Measurements from ENCODE around the gene ZNF141. TPM values are rescaled to one million over a fixed set of nuclear protein-coding genes. Genes with fewer than 3 reads are reported as not detected.

The ZNF141 gene
- polyA plus RNA-seq, 2 of the 4 experiments (the other 2 are of a cell fraction) = 4.9 to 5.0 TPM

- 32% methylated on average over 3 of the region's 3 CpGs for WGBS (ENCODE audit: missing lambda C conversion rate)
- POLR2A ChIA-PET = no interaction called here
- H3K4me1 ChIP-seq = no peaks in the 10 kb centered on the region
- ATAC-seq (no peak), FAIRE-seq (no peak), DNase-seq (ENCODE audit: low read depth in 1 of 2, low spot score in 1 of 2) (no peak)
- H3K9me3 ChIP-seq = no peaks in the 10 kb centered on the region; the same call in 2 of the 3 replicates
- TF ChIP-seq KDM1A (IDR thresholded peaks at IDR 0.05; ENCODE audit: low read depth) (no peak), RCOR1 (IDR thresholded peaks at IDR 0.05; ENCODE audit: low read depth, low read length) (no peak), ESRRA (IDR thresholded peaks at IDR 0.05; ENCODE audit: borderline replicate concordance, low read length) (no peak), NFE2L2 (conservative IDR thresholded peaks at IDR 0.05; ENCODE audit: low read length) (no peak), FOXS1 (CRISPR knock-in tag; IDR thresholded peaks at IDR 0.05) (no peak), ATOH8 (CRISPR knock-in tag; IDR thresholded peaks at IDR 0.05; ENCODE audit: low read depth) (no peak), TP53 (CRISPR knock-in tag; IDR thresholded peaks at IDR 0.05) (no peak), CHD2 (IDR thresholded peaks at IDR 0.05; ENCODE audit: low read length, partially characterized antibody) (no peak), PBX3 (IDR thresholded peaks at IDR 0.05) (no peak), EP300 (IDR thresholded peaks at IDR 0.05) (no peak), RARB (CRISPR knock-in tag; IDR thresholded peaks at IDR 0.05) (no peak), REST (IDR thresholded peaks at IDR 0.05) (no peak), MYC (IDR thresholded peaks at IDR 0.05; ENCODE audit: borderline replicate concordance, low read length) (no peak)
- H3K4me2 ChIP-seq = no peak overlapping the region
- no peak overlapping the region for H3K27ac ChIP-seq
- CTCF ChIA-PET = no interaction called here
- no peak overlapping the region for H3K4me3 ChIP-seq
Observed at GRCh38 chr4:306551-306961, 31.1 kb upstream of the ZNF141 start.

GRCh38 chr4:309807-310206 lies 27.8 kb upstream of the ZNF141 start:
- Histone ChIP-seq H3K4me3 (no peak overlapping the region), H3K4me2 (no peak overlapping the region), H3K27ac (no peak overlapping the region), H3K9me3 (no peaks in the 10 kb centered on the region; the same call in 2 of the 3 replicates), H3K4me1 (no peaks in the 10 kb centered on the region)
- ATAC-seq = no peak
- TF ChIP-seq KDM5A (IDR thresholded peaks at IDR 0.05) (no peak), CBX2 (IDR thresholded peaks at IDR 0.05; ENCODE audit: borderline replicate concordance, low read depth) (no peak), FOSB (CRISPR knock-in tag; IDR thresholded peaks at IDR 0.05) (no peak), POLR2AphosphoS2 (conservative IDR thresholded peaks at IDR 0.05; ENCODE audit: low read length) (no peak), JUNB (IDR thresholded peaks at IDR 0.05) (no peak), USF2 (IDR thresholded peaks at IDR 0.05) (no peak), MAFK (IDR thresholded peaks at IDR 0.05; ENCODE audit: partially characterized antibody) (no peak), CBX8 (IDR thresholded peaks at IDR 0.05) (no peak), ZC3H11A (IDR thresholded peaks at IDR 0.05) (no peak), FOXS1 (CRISPR knock-in tag; IDR thresholded peaks at IDR 0.05) (no peak), ZNF302 (CRISPR knock-in tag; IDR thresholded peaks at IDR 0.05) (no peak), TP53 (CRISPR knock-in tag; IDR thresholded peaks at IDR 0.05) (no peak)
- ChIA-PET POLR2A (no interaction called here), CTCF (no interaction called here)
- 4% methylated on average over 1 of the region's 1 CpG for WGBS (ENCODE audit: missing lambda C conversion rate)
- no peak for FAIRE-seq
- DNase-seq (ENCODE audit: low read depth in 1 of 2, low spot score in 1 of 2) = no peak

All from A549 (cell line).